Bone marrow (tissue), 2 donors: ENCODE results near the gene MLX.
"Not testable (repeated sequence)": the region's sequence is repeated elsewhere in the genome, so short reads cannot be mapped to it uniquely, and the experiment has no call there.

Experiments used
- DNase-seq, 2 donors: peaks; one replicate each; lab custom pipeline; 2025; lab: John Stamatoyannopoulos, UW

The MLX gene

GRCh38 chr17:42579794-42580551, 13.1 kb downstream of the MLX start:
- DNase-seq: no peak

- DNase-seq: no peak
Measured at GRCh38 chr17:42581744-42582270, 14.9 kb downstream of the MLX start.

GRCh38 chr17:42584880-42585279, 18.0 kb downstream of the MLX start:
- DNase-seq: no peak

GRCh38 chr17:42585353-42585752, 18.5 kb downstream of the MLX start:
- DNase-seq: no peak

GRCh38 chr17:42586514-42587230, 19.8 kb downstream of the MLX start:
- DNase-seq: no peak

- DNase-seq: no peak
Measured at GRCh38 chr17:42590886-42591285, 24.0 kb downstream of the MLX start.

GRCh38 chr17:42591411-42591810, 24.5 kb downstream of the MLX start:
- no peak for DNase-seq

- no peak for DNase-seq
Measured at GRCh38 chr17:42596386-42596785, 29.5 kb downstream of the MLX start.

GRCh38 chr17:42598905-42599304, 32.0 kb downstream of the MLX start:
- no peak for DNase-seq

- DNase-seq: no peak
Measured at GRCh38 chr17:42603318-42603717, 36.4 kb downstream of the MLX start.

- no peak for DNase-seq
Measured at GRCh38 chr17:42607769-42608168, 40.9 kb downstream of the MLX start.

GRCh38 chr17:42608305-42609181, 41.6 kb downstream of the MLX start:
- no peak for DNase-seq

GRCh38 chr17:42609182-42609813, 42.4 kb downstream of the MLX start, which contains the start of the genes RETREG3 and TUBG1:
Gene RETREG3, minus strand, starts transcription at chr17:42609374. Its CDS starts 50 bp downstream, at chr17:42609324.
Gene TUBG1, plus strand, starts transcription at chr17:42609683. Its CDS starts 55 bp downstream, at chr17:42609738.
- DNase-seq: peak; percentile 88 to 98

GRCh38 chr17:42609814-42610801, 43.2 kb downstream of the MLX start:
- not testable (repeated sequence) for DNase-seq

GRCh38 chr17:42612013-42612412, 45.1 kb downstream of the MLX start:
- no peak for DNase-seq

- no peak for DNase-seq
Measured at GRCh38 chr17:42613699-42614295, 46.9 kb downstream of the MLX start.

GRCh38 chr17:42617956-42618431, 51.1 kb downstream of the MLX start:
- DNase-seq: no peak

GRCh38 chr17:42618442-42619150, 51.7 kb downstream of the MLX start:
- DNase-seq: peak in 1 of 2 donors; percentile 8

- DNase-seq: not testable (repeated sequence)
Measured at GRCh38 chr17:42621987-42622386, 55.1 kb downstream of the MLX start.
